Melanocyte of skin (primary cell): Measurements from ENCODE around the gene RBM10. TPM values are rescaled to one million over a fixed set of nuclear protein-coding genes. Genes with fewer than 3 reads are reported as not detected.

Experiments used
- small RNA-seq, 2 donors: library from RNA; depleted of rRNA; stranded (forward); fragments of <200 nt; gene quantifications; one replicate each; pipeline ENCODE3, GENCODE V24; 2012
- total RNA-seq, 2 donors: library from RNA; depleted of rRNA; stranded (reverse); fragments of >200 nt; gene quantifications; 2 replicates each; pipeline ENCODE4 v1.2.3, GENCODE V29; 2012

RBM10 gene, protein sequence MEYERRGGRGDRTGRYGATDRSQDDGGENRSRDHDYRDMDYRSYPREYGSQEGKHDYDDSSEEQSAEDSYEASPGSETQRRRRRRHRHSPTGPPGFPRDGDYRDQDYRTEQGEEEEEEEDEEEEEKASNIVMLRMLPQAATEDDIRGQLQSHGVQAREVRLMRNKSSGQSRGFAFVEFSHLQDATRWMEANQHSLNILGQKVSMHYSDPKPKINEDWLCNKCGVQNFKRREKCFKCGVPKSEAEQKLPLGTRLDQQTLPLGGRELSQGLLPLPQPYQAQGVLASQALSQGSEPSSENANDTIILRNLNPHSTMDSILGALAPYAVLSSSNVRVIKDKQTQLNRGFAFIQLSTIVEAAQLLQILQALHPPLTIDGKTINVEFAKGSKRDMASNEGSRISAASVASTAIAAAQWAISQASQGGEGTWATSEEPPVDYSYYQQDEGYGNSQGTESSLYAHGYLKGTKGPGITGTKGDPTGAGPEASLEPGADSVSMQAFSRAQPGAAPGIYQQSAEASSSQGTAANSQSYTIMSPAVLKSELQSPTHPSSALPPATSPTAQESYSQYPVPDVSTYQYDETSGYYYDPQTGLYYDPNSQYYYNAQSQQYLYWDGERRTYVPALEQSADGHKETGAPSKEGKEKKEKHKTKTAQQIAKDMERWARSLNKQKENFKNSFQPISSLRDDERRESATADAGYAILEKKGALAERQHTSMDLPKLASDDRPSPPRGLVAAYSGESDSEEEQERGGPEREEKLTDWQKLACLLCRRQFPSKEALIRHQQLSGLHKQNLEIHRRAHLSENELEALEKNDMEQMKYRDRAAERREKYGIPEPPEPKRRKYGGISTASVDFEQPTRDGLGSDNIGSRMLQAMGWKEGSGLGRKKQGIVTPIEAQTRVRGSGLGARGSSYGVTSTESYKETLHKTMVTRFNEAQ
- total RNA-seq = 10 to 100 TPM; 42.7 to 54.9 TPM

DNA sequence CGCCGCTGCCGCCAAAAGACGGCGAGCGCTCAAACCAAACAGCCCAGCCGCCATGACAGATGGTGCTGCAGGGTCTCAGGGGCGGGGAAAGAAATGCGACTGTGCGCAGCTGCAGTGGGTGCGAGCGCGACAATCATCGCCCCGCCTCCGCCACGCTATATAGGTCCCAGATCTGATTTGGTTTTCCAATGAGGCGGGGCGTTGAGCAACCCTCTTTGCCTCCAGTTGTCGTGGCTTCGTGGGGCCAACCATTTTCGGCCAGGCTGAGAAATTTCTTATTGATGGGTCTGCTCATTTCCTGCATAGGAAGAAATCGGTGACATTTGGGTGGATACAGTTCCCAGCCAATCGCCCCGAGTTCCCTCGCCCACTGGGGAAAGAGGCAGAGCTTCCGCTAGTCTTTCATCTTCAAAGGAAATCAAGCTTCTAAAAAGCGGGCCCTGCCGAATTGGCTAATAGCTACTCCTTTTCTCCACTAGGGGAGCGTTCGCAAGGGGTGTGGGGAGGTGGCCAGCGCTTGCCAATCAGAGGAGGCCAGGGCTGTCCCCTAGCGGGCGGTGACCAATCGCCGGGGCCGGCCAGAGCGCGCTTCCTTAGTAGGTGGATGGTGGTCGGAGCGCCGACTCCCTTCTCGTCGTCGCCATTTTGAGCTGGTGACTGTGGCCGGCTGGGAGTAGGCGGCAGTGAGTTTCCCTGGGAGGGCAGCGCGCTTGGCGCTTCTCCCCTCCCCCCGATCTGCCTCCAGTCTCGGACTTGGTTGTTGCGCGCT is at the start of gene RBM10, which contains the start of gene NDUFB11:
Gene RBM10, plus strand, starts transcription at position 596 of the 769 bp plus-strand sequence. CDS start 2,261 bp downstream, outside the sequence.
Gene NDUFB11, minus strand, starts transcription at position 77 of the 769 bp plus-strand sequence. Its CDS starts 23 bp downstream, at position 54.

DNA sequence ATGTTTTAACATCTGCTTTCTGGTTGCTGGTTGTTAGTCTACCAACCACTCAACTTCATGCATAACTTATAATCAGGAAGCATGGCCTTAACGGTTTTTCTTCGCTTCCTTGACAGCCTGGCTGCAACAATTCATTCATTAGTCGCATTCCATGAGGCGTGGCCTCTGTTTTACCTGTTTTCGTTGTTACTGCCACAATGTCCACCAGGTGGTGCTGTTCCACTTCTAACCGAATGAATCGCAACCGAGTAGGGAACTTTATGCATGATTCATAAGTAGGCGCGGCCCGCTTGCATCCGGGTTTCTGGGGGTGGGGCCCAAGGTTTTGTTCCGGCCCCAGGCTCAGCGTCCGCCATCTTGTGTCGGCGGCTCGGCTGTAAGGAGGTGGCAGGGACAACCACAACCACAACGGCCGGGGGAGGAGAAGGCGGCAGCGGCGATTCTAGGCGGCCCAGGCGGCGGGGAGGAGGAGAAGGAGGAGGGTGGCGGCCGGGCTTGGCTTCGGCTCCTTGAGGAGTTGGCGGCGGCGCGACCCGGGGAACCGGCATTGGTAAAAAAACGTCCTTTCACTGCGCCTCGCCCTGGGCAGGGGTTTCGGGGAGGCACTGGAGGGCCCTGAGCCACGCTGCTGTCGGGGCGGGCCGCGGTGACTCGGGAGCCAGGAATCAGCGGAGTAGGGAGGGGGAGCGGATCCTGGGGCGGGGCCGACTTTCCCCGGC is 48.6 kb downstream of the RBM10 start, which contains the start of gene UBA1:
Gene UBA1, plus strand, starts transcription at position 355 of the 719 bp plus-strand sequence. CDS start 4,974 bp downstream, outside the sequence.

DNA sequence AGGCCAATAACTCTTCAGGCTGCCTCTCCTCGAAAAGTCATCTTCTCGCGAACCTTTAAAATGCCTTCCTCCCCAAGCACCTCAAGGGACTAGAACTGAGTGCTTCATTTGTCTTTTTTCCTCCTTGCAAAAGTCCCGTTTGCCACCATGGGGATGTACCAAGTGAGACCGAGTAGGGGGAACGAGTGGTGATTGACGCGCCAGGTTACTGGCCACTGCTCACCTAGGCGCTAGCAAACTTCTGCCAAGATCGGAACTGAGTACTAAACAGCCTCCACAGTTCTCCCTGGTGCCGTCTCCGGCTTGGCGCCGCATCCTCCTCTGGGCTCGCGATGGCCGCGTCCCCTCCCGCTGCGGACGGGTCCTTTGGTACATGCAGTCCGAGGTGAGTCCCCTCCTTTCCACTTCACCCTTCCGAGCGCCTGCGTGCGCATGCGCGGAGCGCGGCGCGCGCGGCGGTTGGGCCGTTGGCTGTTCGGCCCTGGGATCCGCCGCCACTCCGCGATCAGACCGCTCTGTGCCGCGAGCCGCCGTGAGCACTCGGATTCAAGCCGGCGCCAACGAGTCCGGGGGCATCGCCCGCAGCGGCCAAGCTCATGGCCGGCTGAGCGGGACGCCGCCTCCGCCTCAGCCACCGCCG is 73.4 kb downstream of the RBM10 start, which contains the start of gene CDK16:
Gene CDK16, plus strand, starts transcription at position 402 of the 640 bp plus-strand sequence. CDS start 4,877 bp downstream, outside the sequence.

DNA sequence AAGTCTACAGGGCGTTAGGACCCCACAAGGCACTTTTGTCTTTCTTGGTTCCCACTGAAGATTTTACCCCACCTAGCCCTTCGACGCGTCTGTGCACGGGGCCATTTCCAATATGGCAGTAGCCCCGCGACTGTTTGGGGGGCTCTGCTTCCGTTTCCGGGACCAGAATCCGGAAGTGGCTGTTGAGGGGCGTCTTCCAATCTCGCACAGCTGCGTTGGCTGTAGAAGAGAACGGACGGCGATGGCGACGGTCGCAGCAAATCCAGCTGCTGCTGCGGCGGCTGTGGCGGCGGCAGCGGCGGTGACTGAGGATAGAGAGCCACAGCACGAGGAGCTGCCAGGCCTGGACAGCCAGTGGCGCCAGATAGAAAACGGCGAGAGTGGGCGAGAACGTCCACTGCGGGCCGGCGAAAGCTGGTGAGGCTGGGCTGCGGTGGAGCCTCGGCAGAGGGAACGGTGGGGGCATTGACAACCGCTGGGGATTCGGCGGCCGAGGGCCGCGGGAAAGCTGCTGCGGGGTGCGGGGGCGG is 87.8 kb downstream of the RBM10 start, which contains the start of gene USP11:
Gene USP11, plus strand, starts transcription at position 207 of the 530 bp plus-strand sequence. Its CDS starts 35 bp downstream, at position 242.

Small RNA genes within 50 kb of the gene (small RNA-seq; reads per million reads assigned to genes)
- 0.29 to 0.30 reads per million in 2 donors for gene RNU12-2P

Other genes starting within 250 kb of the RBM10 start
- gene JADE3, start 232.8 kb upstream of the RBM10 start, total RNA-seq = 1 to 10 TPM; 3.8 to 4.7 TPM
- under 1 TPM in 1 of 2 donors, not detected in 1; under 0.01 TPM for gene RGN, start 66.8 kb upstream of the RBM10 start, total RNA-seq
- gene NDUFB11, start 519 bp upstream of the RBM10 start, total RNA-seq = 10 to 100 TPM; 50.6 to 55.1 TPM
- gene UBA1, start 48.6 kb downstream of the RBM10 start, total RNA-seq = 100 to 1,000 TPM; 141 to 162 TPM
- gene CDK16, start 73.5 kb downstream of the RBM10 start, total RNA-seq = 100 to 1,000 TPM; 104 to 117 TPM
- 10 to 100 TPM; 48.5 to 61.3 TPM for gene USP11, start 87.8 kb downstream of the RBM10 start, total RNA-seq
- gene ZNF157, start 225.4 kb downstream of the RBM10 start, total RNA-seq = under 1 TPM in 1 of 2 donors, not detected in 1; under 0.01 TPM